Measurements from ENCODE around the gene RPGRIP1. TPM values are rescaled to one million over a fixed set of nuclear protein-coding genes. Genes with fewer than 3 reads are reported as not detected.

RPGRIP1 gene
- total and polyA plus RNA-seq, 2 of the 4 experiments (the other 2 are of a cell fraction): not detected

DNA sequence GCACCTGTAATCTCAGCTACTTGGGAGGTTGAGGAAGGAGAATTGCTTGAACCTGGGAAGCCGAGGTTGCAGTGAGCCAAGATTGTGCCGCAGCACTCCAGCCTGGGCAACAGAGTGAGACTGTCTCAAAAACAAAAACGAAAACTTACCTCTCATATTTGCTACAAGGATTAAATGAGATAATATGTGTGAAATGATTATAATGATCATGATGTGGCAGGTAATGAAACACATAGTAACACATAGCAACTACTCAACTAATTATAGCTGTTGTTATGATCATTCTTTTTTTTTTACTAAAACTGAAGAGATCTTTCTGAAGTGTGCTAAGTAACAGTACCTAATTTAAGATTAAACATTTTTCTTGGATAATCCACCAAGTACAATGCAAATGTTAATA lies 30.1 kb downstream of the RPGRIP1 start:
- H3K4me1 ChIP-seq (ENCODE audit: control insufficient read depth, insufficient read depth, low read length): no peaks in the 10 kb centered on the region
- no peak overlapping the region for H2BK120ac ChIP-seq (ENCODE audit: low read depth, low read length)
- TF ChIP-seq, protein P1, sequence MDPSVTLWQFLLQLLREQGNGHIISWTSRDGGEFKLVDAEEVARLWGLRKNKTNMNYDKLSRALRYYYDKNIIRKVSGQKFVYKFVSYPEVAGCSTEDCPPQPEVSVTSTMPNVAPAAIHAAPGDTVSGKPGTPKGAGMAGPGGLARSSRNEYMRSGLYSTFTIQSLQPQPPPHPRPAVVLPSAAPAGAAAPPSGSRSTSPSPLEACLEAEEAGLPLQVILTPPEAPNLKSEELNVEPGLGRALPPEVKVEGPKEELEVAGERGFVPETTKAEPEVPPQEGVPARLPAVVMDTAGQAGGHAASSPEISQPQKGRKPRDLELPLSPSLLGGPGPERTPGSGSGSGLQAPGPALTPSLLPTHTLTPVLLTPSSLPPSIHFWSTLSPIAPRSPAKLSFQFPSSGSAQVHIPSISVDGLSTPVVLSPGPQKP (IDR thresholded peaks at IDR 0.05; ENCODE audit: borderline replicate concordance, low read depth, low read length): no peak
- TF ChIP-seq RAD21 (IDR thresholded peaks at IDR 0.05; ENCODE audit: low read length): no peak
- TF ChIP-seq NFE2L2 (IDR thresholded peaks at IDR 0.05; ENCODE audit: low read depth, low read length): no peak
- no peak for TF ChIP-seq SMC3 (IDR thresholded peaks at IDR 0.05; ENCODE audit: low read depth, low read length)
- TF ChIP-seq, protein P2, sequence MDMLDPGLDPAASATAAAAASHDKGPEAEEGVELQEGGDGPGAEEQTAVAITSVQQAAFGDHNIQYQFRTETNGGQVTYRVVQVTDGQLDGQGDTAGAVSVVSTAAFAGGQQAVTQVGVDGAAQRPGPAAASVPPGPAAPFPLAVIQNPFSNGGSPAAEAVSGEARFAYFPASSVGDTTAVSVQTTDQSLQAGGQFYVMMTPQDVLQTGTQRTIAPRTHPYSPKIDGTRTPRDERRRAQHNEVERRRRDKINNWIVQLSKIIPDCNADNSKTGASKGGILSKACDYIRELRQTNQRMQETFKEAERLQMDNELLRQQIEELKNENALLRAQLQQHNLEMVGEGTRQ (IDR thresholded peaks at IDR 0.05; ENCODE audit: low read depth, low read length): no peak
- no peak for TF ChIP-seq FOS (IDR thresholded peaks at IDR 0.05; ENCODE audit: low read depth, low read length)
- no peak for TF ChIP-seq POLR2A (IDR thresholded peaks at IDR 0.05; ENCODE audit: low read depth, low read length)
- TF ChIP-seq CEBPB (IDR thresholded peaks at IDR 0.05; ENCODE audit: low read depth, low read length): no peak
- no peak for TF ChIP-seq RFX5 (IDR thresholded peaks at IDR 0.05; ENCODE audit: low read depth, low read length)
- TF ChIP-seq MAZ (IDR thresholded peaks at IDR 0.05; ENCODE audit: borderline replicate concordance, low read depth, low read length): no peak
- TF ChIP-seq MXI1 (IDR thresholded peaks at IDR 0.05; ENCODE audit: borderline replicate concordance, low read depth, low read length): no peak
- no peak for TF ChIP-seq BHLHE40 (IDR thresholded peaks at IDR 0.05; ENCODE audit: low read depth, low read length)
- TF ChIP-seq, protein P3, sequence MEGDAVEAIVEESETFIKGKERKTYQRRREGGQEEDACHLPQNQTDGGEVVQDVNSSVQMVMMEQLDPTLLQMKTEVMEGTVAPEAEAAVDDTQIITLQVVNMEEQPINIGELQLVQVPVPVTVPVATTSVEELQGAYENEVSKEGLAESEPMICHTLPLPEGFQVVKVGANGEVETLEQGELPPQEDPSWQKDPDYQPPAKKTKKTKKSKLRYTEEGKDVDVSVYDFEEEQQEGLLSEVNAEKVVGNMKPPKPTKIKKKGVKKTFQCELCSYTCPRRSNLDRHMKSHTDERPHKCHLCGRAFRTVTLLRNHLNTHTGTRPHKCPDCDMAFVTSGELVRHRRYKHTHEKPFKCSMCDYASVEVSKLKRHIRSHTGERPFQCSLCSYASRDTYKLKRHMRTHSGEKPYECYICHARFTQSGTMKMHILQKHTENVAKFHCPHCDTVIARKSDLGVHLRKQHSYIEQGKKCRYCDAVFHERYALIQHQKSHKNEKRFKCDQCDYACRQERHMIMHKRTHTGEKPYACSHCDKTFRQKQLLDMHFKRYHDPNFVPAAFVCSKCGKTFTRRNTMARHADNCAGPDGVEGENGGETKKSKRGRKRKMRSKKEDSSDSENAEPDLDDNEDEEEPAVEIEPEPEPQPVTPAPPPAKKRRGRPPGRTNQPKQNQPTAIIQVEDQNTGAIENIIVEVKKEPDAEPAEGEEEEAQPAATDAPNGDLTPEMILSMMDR (conservative IDR thresholded peaks at IDR 0.05; ENCODE audit: low read depth, low read length): no peak
- no peak for TF ChIP-seq MAFK (IDR thresholded peaks at IDR 0.05; ENCODE audit: low read depth, low read length)
- no peak for TF ChIP-seq RCOR1 (IDR thresholded peaks at IDR 0.05; ENCODE audit: insufficient replicate concordance, low read length)
- TF ChIP-seq CHD1 (IDR thresholded peaks at IDR 0.05; ENCODE audit: low read depth, low read length): no peak
- H2BK20ac ChIP-seq (ENCODE audit: low read depth, low read length): no peak overlapping the region
- no peak overlapping the region for H4K91ac ChIP-seq (ENCODE audit: insufficient read depth, low read depth, low read length)
- H3K9me3 ChIP-seq (ENCODE audit: control insufficient read depth, insufficient read depth, low read length): no peaks in the 10 kb centered on the region
- H3K27me3 ChIP-seq (ENCODE audit: control insufficient read depth, insufficient read depth, low read length): peaks cover 28% of the 10 kb centered on the region
- H2BK15ac ChIP-seq (ENCODE audit: low read depth, low read length): no peak overlapping the region
- dilution Hi-C loops (cut with HindIII; ENCODE audit: low sequenced_read_pairs, unreplicated experiment): no loop called here
- H3K9me1 ChIP-seq (ENCODE audit: insufficient read depth, low read length): no peaks in the 10 kb centered on the region
- intact Hi-C loops (cut with micrococcal nuclease): no loop called here
- H2AFZ ChIP-seq (replicated peaks; ENCODE audit: low read length, poor library complexity): no peak overlapping the region
- H3K4ac ChIP-seq (ENCODE audit: low read depth, low read length): no peak overlapping the region
- DNase-seq: no peak
- H3K4me2 ChIP-seq (ENCODE audit: low read depth, low read length): no peak overlapping the region
- H3K23ac ChIP-seq (ENCODE audit: low read depth, low read length): no peak overlapping the region
- H4K20me1 ChIP-seq (ENCODE audit: insufficient read depth, low read length): no peaks in the 10 kb centered on the region
- BruUV-seq (replicated peaks): no TSS peak
- H4K8ac ChIP-seq (ENCODE audit: low read depth in 2 of 2, low read length in 2 of 2): no peak overlapping the region
- H3K18ac ChIP-seq (ENCODE audit: low read depth, low read length): no peak overlapping the region
- H2BK5ac ChIP-seq (ENCODE audit: low read depth, low read length, poor library complexity, severe bottlenecking): no peak overlapping the region
- CTCF ChIA-PET: no interaction called here
- H3K4me3 ChIP-seq (ENCODE audit: insufficient read depth, low read depth, low read length): no peak overlapping the region
- no peaks in the 10 kb centered on the region for H3K79me1 ChIP-seq (ENCODE audit: low read depth in 1 of 2, low read length in 2 of 2)
- no peak overlapping the region for H2AK9ac ChIP-seq (replicated peaks; ENCODE audit: low read depth, low read length, poor library complexity)
- H3K27ac ChIP-seq (ENCODE audit: insufficient read depth, low read length): no peak overlapping the region
- H3K9ac ChIP-seq (ENCODE audit: low read depth, low read length): no peak overlapping the region
- in situ Hi-C loops (cut with MboI; ENCODE audit: low sequenced_read_pairs): no loop called here
- WGBS, 2 experiments (ENCODE audit: extremely low coverage in 2 of 2, insufficient read length in 1 of 2): no CpG with 5 or more reads among the region's 3 CpGs
- H4K5ac ChIP-seq (ENCODE audit: low read depth, low read length): no peak overlapping the region
- no peak for ATAC-seq (ENCODE audit: low read depth)
- no peak overlapping the region for H2AK5ac ChIP-seq (ENCODE audit: low read depth, low read length)
- H3K36me3 ChIP-seq (ENCODE audit: control insufficient read depth, insufficient read depth, low read length): no peaks in the 10 kb centered on the region
- H3K14ac ChIP-seq (replicated peaks; ENCODE audit: low read depth, low read length): no peak overlapping the region
- POLR2A ChIA-PET (ENCODE audit: unreplicated experiment): no interaction called here
- no peak overlapping the region for H3K56ac ChIP-seq (ENCODE audit: extremely low read depth, insufficient read depth, low read length)

Data from IMR-90 (cell line).